GM23338 (cell line): ENCODE results near the gene WFDC10A. TPM values are rescaled to one million over a fixed set of nuclear protein-coding genes. Genes with fewer than 3 reads are reported as not detected.

Source experiments
- ATAC-seq: fragments of 200-7000 bp; cut with Tn5 transposase; 3 replicates; pipeline ENCODE4 v1.9.1; 2020
- DNase-seq: peaks from one replicate; pipeline ENCODE4 v3.0.0-alpha.2; 2015; ENCODE audit warnings: low spot score
- H2AFZ ChIP-seq: fragments of 200-600 bp; sonication (generic); 2 replicates; pipeline ENCODE4 v1.8.0; 2016; ENCODE audit warnings: antibody characterized with exemption, mild to moderate bottlenecking, moderate library complexity
- H3F3A ChIP-seq: fragments of 200-600 bp; sonication (generic); replicated peaks from 2 replicates; pipeline ENCODE4 v1.8.0; 2017; ENCODE audit warnings: antibody characterized with exemption, mixed run types, low read depth
- H3K27ac ChIP-seq: fragments of 200-600 bp; sonication (generic); 2 replicates; pipeline ENCODE4 v1.6.1; 2016; ENCODE audit warnings: low read depth
- H3K27me3 ChIP-seq: fragments of 200-600 bp; sonication (generic); 2 replicates; pipeline ENCODE4 v1.8.0; 2016; ENCODE audit warnings: mild to moderate bottlenecking, mixed run types, moderate library complexity; ENCODE audit not compliant: insufficient read depth
- H3K36me3 ChIP-seq: fragments of 200-600 bp; sonication (generic); 2 replicates; pipeline ENCODE4 v1.8.0; 2016; ENCODE audit warnings: mild to moderate bottlenecking; ENCODE audit not compliant: insufficient read depth
- H3K4me1 ChIP-seq: fragments of 200-600 bp; sonication (generic); 2 replicates; pipeline ENCODE4 v1.8.0; 2016; ENCODE audit warnings: mild to moderate bottlenecking, moderate library complexity; ENCODE audit not compliant: insufficient read depth
- H3K4me2 ChIP-seq: fragments of 200-600 bp; sonication (generic); 2 replicates; pipeline ENCODE4 v1.7.1; 2017; ENCODE audit warnings: mixed run types
- H3K4me3 ChIP-seq: fragments of 200-600 bp; sonication (generic); 2 replicates; pipeline ENCODE4 v1.6.1; 2016; ENCODE audit warnings: mixed run types
- H3K79me2 ChIP-seq: fragments of 200-600 bp; sonication (generic); replicated peaks from 2 replicates; pipeline ENCODE4 v1.8.0; 2017; ENCODE audit warnings: mild to moderate bottlenecking; ENCODE audit not compliant: insufficient read depth
- H3K9me2 ChIP-seq: fragments of 200-600 bp; sonication (generic); 2 replicates; pipeline ENCODE4 v1.8.0; 2017; ENCODE audit not compliant: insufficient read depth
- H4K20me1 ChIP-seq: fragments of 200-600 bp; sonication (generic); replicated peaks from 2 replicates; pipeline ENCODE4 v1.8.0; 2017; ENCODE audit warnings: mild to moderate bottlenecking; ENCODE audit not compliant: insufficient read depth
- H3K27ac Mint-ChIP-seq: 2 replicates; pipeline ENCODE4 v1.8.0; 2020; ENCODE audit warnings: inconsistent platforms, mild to moderate bottlenecking, moderate library complexity, mixed read lengths
- H3K27me3 Mint-ChIP-seq: 3 replicates; pipeline ENCODE4 v1.8.0; 2022; ENCODE audit warnings: low read depth, mild to moderate bottlenecking, moderate library complexity, mixed read lengths, inconsistent platforms; ENCODE audit not compliant: insufficient read depth, poor library complexity
- H3K36me3 Mint-ChIP-seq: 3 replicates; pipeline ENCODE4 v1.8.0; 2021; ENCODE audit warnings: low read depth, mild to moderate bottlenecking, inconsistent platforms, moderate library complexity, mixed read lengths
- H3K4me1 Mint-ChIP-seq: 3 replicates; pipeline ENCODE4 v1.8.0; 2020; ENCODE audit warnings: mild to moderate bottlenecking, inconsistent platforms, mixed read lengths
- H3K4me3 Mint-ChIP-seq: 3 replicates; pipeline ENCODE4 v1.8.0; 2021; ENCODE audit warnings: moderate library complexity, mild to moderate bottlenecking, inconsistent platforms, mixed read lengths
- H3K9me3 Mint-ChIP-seq: 3 replicates; pipeline ENCODE4 v1.8.0; 2020; ENCODE audit warnings: moderate library complexity, mild to moderate bottlenecking, inconsistent platforms, mixed read lengths
- CREB1 ChIP-seq: fragments of 250-450 bp; sonication (Bioruptor Pico); IDR thresholded peaks from 2 replicates; pipeline ENCODE4 v1.5.0; 2020; ENCODE audit warnings: low read depth, mild to moderate bottlenecking, moderate library complexity
- CTCF ChIP-seq, 2 experiments: fragments of 200-600 bp in 1 of 2; sonication (generic) in 1 of 2; conservative IDR thresholded peaks; 2 replicates each; pipeline versions ENCODE4 v1.5.1 to v1.6.1; 2016 to 2017; ENCODE audit warnings: antibody characterized with exemption in 2 of 2, low read depth in 2 of 2, mild to moderate bottlenecking in 2 of 2, moderate library complexity in 1 of 2
- ETS1 ChIP-seq: IDR thresholded peaks from 2 replicates; pipeline ENCODE4 v1.6.1; 2016; ENCODE audit warnings: antibody characterized with exemption
- EZH2 ChIP-seq: fragments of 200-600 bp; sonication (generic); IDR thresholded peaks from one replicate; pipeline ENCODE4 v1.8.0; 2017; ENCODE audit warnings: antibody characterized with exemption, mild to moderate bottlenecking, low read depth; ENCODE audit not compliant: unreplicated experiment
- EZH2phosphoT487 ChIP-seq: fragments of 200-600 bp; sonication (generic); IDR thresholded peaks from one replicate; pipeline ENCODE4 v1.8.1; 2018; ENCODE audit warnings: antibody characterized with exemption; ENCODE audit not compliant: unreplicated experiment
- JUNB ChIP-seq: IDR thresholded peaks from one replicate; pipeline ENCODE4 v1.6.1; 2016; ENCODE audit warnings: antibody characterized with exemption; ENCODE audit not compliant: unreplicated experiment
- NANOG ChIP-seq: IDR thresholded peaks from 2 replicates; pipeline ENCODE4 v1.6.1; 2016; ENCODE audit warnings: antibody characterized with exemption, borderline replicate concordance
- POLR2AphosphoS5 ChIP-seq: IDR thresholded peaks from 2 replicates; pipeline ENCODE4 v1.6.1; 2016; ENCODE audit warnings: antibody characterized with exemption, low read depth
- REST ChIP-seq: IDR thresholded peaks from one replicate; pipeline ENCODE4 v1.6.1; 2018; ENCODE audit warnings: antibody characterized with exemption; ENCODE audit not compliant: unreplicated experiment
- STAT1 ChIP-seq: IDR thresholded peaks from one replicate; pipeline ENCODE4 v1.6.1; 2016; ENCODE audit warnings: antibody characterized with exemption; ENCODE audit not compliant: unreplicated experiment
- ZNF114 ChIP-seq: fragments of 250-450 bp; sonication (Bioruptor Pico); IDR thresholded peaks from 2 replicates; pipeline ENCODE4 v1.5.0; 2020; ENCODE audit warnings: mild to moderate bottlenecking, moderate library complexity
- ZNF331 ChIP-seq: fragments of 250-450 bp; sonication (Bioruptor Pico); IDR thresholded peaks from 2 replicates; pipeline ENCODE4 v1.5.0; 2020; ENCODE audit warnings: low read depth, mild to moderate bottlenecking, moderate library complexity
- ZNF462 ChIP-seq: fragments of 250-450 bp; sonication (Bioruptor Pico); IDR thresholded peaks from 2 replicates; pipeline ENCODE4 v1.5.0; 2020; ENCODE audit warnings: mild to moderate bottlenecking, moderate library complexity
- polyA plus RNA-seq: library from polyadenylated mRNA; unstranded; fragments of >200 nt; fragmentation: Nextera tagmentation; extraction: Ambion mirVana; gene quantifications from 2 replicates; pipeline ENCODE4 v1.2.1, GENCODE V29; 2016
- total RNA-seq: library from RNA; depleted of rRNA; stranded (reverse); fragments of >200 nt; shearing (Covaris generic); gene quantifications from 2 replicates; pipeline ENCODE4 v1.2.3, GENCODE V29; 2014

Gene WFDC10A
- total and polyA plus RNA-seq, 2 experiments from 2014 or later = not detected

GRCh38 chr20:45595235-45595634 is 34.3 kb upstream of the WFDC10A start (continued):
- TF ChIP-seq EZH2phosphoT487 = no peak

GRCh38 chr20:45607810-45608209 is 21.7 kb upstream of the WFDC10A start:
- Mint-ChIP-seq H3K9me3 (peaks cover 35% of the 10 kb centered on the region), H3K36me3 (peaks cover 17% of the 10 kb centered on the region), H3K4me1 (peaks cover 10% of the 10 kb centered on the region; the same call in 2 of the 3 replicates), H3K27me3 (no peaks in the 10 kb centered on the region), H3K4me3 (no peak overlapping the region), H3K27ac (no peak overlapping the region)
- Histone ChIP-seq H3K4me2 (no peak overlapping the region), H3K79me2 (no peaks in the 10 kb centered on the region), H3K27ac (no peak overlapping the region), H3K27me3 (no peaks in the 10 kb centered on the region), H3K36me3 (no peaks in the 10 kb centered on the region), H3K4me3 (no peak overlapping the region), H2AFZ (no peak overlapping the region), H3K4me1 (peaks cover 11% of the 10 kb centered on the region; the same call in 1 of the 2 replicates), H3F3A (no peaks in the 10 kb centered on the region), H3K9me2 (peaks cover 10% of the 10 kb centered on the region), H4K20me1 (no peaks in the 10 kb centered on the region)
- TF ChIP-seq REST = no peak
- TF ChIP-seq ZNF462 (CRISPR knock-in tag) = no peak
- no peak for TF ChIP-seq ZNF331 (CRISPR knock-in tag)
- TF ChIP-seq JUNB = no peak
- no peak for TF ChIP-seq EZH2
- TF ChIP-seq ZNF114 = no peak
- TF ChIP-seq CTCF (conservative IDR thresholded peaks at IDR 0.05; ENCODE audit: low read depth in 2 of 2) = no peak
- TF ChIP-seq STAT1 = no peak
- no peak for TF ChIP-seq POLR2AphosphoS5
- no peak for TF ChIP-seq NANOG
- no peak for TF ChIP-seq EZH2phosphoT487
- no peak for TF ChIP-seq CREB1
- no peak for TF ChIP-seq ETS1
- DNase-seq (no peak), ATAC-seq (no peak)
